HPDE6-E6E7 (cell line): Measurements from ENCODE around the gene IRS2.
A peak's percentile ranks its signal among the peaks of the same experiment; 100 is the strongest.

ENCODE experiments used
- DNase-seq: peaks from one replicate; pipeline ENCODE4 v3.0.0; 2011; ENCODE audit warnings: missing footprints; ENCODE audit errors: extremely low spot score

The IRS2 gene

GRCh38 chr13:109779876-109780510 lies 6.4 kb downstream of the IRS2 start:
- DNase-seq: no peak

GRCh38 chr13:109779074-109779473 lies 7.3 kb downstream of the IRS2 start:
- no peak for DNase-seq

GRCh38 chr13:109778102-109778542 lies 8.3 kb downstream of the IRS2 start:
- no peak for DNase-seq

GRCh38 chr13:109776575-109776974 lies 9.8 kb downstream of the IRS2 start:
- DNase-seq: no peak

- DNase-seq: no peak
These were observed 12.6 kb downstream of the IRS2 start for GRCh38 chr13:109773786-109774185.

- DNase-seq: peak; percentile 63
These were observed 13.1 kb downstream of the IRS2 start for GRCh38 chr13:109773276-109773675.

GRCh38 chr13:109771926-109772325 lies 14.5 kb downstream of the IRS2 start:
- DNase-seq: no peak

GRCh38 chr13:109770436-109770835 lies 15.9 kb downstream of the IRS2 start:
- DNase-seq: no peak

GRCh38 chr13:109769921-109770320 lies 16.5 kb downstream of the IRS2 start:
- DNase-seq: no peak

GRCh38 chr13:109769275-109769674 lies 17.1 kb downstream of the IRS2 start:
- DNase-seq: no peak

- no peak for DNase-seq
These were observed 17.8 kb downstream of the IRS2 start for GRCh38 chr13:109768616-109769015.

GRCh38 chr13:109768176-109768575 lies 18.2 kb downstream of the IRS2 start:
- DNase-seq: no peak

- no peak for DNase-seq
These were observed 19.4 kb downstream of the IRS2 start for GRCh38 chr13:109767023-109767422.

- no peak for DNase-seq
These were observed 21.7 kb downstream of the IRS2 start for GRCh38 chr13:109764470-109765291.

- no peak for DNase-seq
These were observed 22.3 kb downstream of the IRS2 start for GRCh38 chr13:109764045-109764444.

- DNase-seq: no peak
These were observed 23.6 kb downstream of the IRS2 start for GRCh38 chr13:109762791-109763190.

- DNase-seq: no peak
These were observed 24.7 kb downstream of the IRS2 start for GRCh38 chr13:109761695-109762094.

- DNase-seq: no peak
These were observed 25.4 kb downstream of the IRS2 start for GRCh38 chr13:109760951-109761350.

GRCh38 chr13:109760402-109760801 lies 26.0 kb downstream of the IRS2 start:
- DNase-seq: no peak

- DNase-seq: no peak
These were observed 26.8 kb downstream of the IRS2 start for GRCh38 chr13:109759609-109760008.

- DNase-seq: no peak
These were observed 27.4 kb downstream of the IRS2 start for GRCh38 chr13:109758937-109759480.

GRCh38 chr13:109756778-109757177 lies 29.6 kb downstream of the IRS2 start:
- DNase-seq: no peak

- no peak for DNase-seq
These were observed 30.4 kb downstream of the IRS2 start for GRCh38 chr13:109755997-109756396.
